GM21381 (cell line): ENCODE data around the gene ETS1.

Experiments
- ATAC-seq: cut with Tn5 transposase; IDR thresholded peaks from one replicate; pipeline ENCODE4 v1.9.1; 2021; ENCODE audit warnings: mild to moderate bottlenecking, moderate library complexity; ENCODE audit not compliant: unreplicated experiment

ETS1 gene

GRCh38 chr11:128487978-128488377 lies 99.4 kb downstream of the ETS1 start:
- no peak for ATAC-seq

- no peak for ATAC-seq
Observed at GRCh38 chr11:128484172-128484571, 103.2 kb downstream of the ETS1 start.

GRCh38 chr11:128483211-128483788 lies 104.1 kb downstream of the ETS1 start:
- peak; percentile 64 for ATAC-seq

GRCh38 chr11:128482512-128483191 lies 104.7 kb downstream of the ETS1 start:
- peak; percentile 53 for ATAC-seq

GRCh38 chr11:128482092-128482491 lies 105.3 kb downstream of the ETS1 start:
- ATAC-seq, result no peak

- ATAC-seq, result no peak
Observed at GRCh38 chr11:128481135-128481534, 106.2 kb downstream of the ETS1 start.

- no peak for ATAC-seq
Observed at GRCh38 chr11:128480665-128481064, 106.7 kb downstream of the ETS1 start.

- no peak for ATAC-seq
Observed at GRCh38 chr11:128480066-128480465, 107.3 kb downstream of the ETS1 start.

GRCh38 chr11:128479144-128479543 lies 108.2 kb downstream of the ETS1 start:
- no peak for ATAC-seq

- ATAC-seq, result no peak
Observed at GRCh38 chr11:128478305-128478704, 109.1 kb downstream of the ETS1 start.

GRCh38 chr11:128477811-128478210 lies 109.5 kb downstream of the ETS1 start:
- ATAC-seq, result no peak

- ATAC-seq, result no peak
Observed at GRCh38 chr11:128477278-128477677, 110.1 kb downstream of the ETS1 start.

- ATAC-seq, result no peak
Observed at GRCh38 chr11:128476729-128477128, 110.6 kb downstream of the ETS1 start.

GRCh38 chr11:128476049-128476448 lies 111.3 kb downstream of the ETS1 start:
- ATAC-seq, result no peak

GRCh38 chr11:128474036-128474874 lies 113.1 kb downstream of the ETS1 start:
- no peak for ATAC-seq

- ATAC-seq, result no peak
Observed at GRCh38 chr11:128473636-128474035, 113.7 kb downstream of the ETS1 start.

GRCh38 chr11:128472128-128473089 lies 114.9 kb downstream of the ETS1 start:
- peak; percentile 45 for ATAC-seq

- peak; percentile 38 for ATAC-seq
Observed at GRCh38 chr11:128471138-128471661, 116.2 kb downstream of the ETS1 start.

- ATAC-seq, result no peak
Observed at GRCh38 chr11:128470081-128470480, 117.3 kb downstream of the ETS1 start.

- peak; percentile 50 for ATAC-seq
Observed at GRCh38 chr11:128469220-128469619, 118.1 kb downstream of the ETS1 start.
